Measurements from ENCODE around the gene STRN4. TPM values are rescaled to one million over a fixed set of nuclear protein-coding genes. Genes with fewer than 3 reads are reported as not detected.

The STRN4 gene
- total RNA-seq, 1 donor from 2014 or later: 68.2 TPM

- DNase-seq (ENCODE audit: low read depth in 2 of 2): peak in 1 of 2 donors; percentile 12
Measured at GRCh38 chr19:46670813-46671212, 75.4 kb downstream of the STRN4 start.

Other genes with a start within 250 kb of the STRN4 start
- 112 and 121 TPM in 2 replicates for gene CALM3, start 145.1 kb downstream of the STRN4 start, total RNA-seq
- gene PTGIR, start 121.4 kb downstream of the STRN4 start, total RNA-seq: not detected in 2 replicates
- gene GNG8, start 110.2 kb downstream of the STRN4 start, total RNA-seq: not detected in 2 replicates
- under 0.01 and 0.13 TPM in 2 replicates for gene DACT3, start 85.3 kb downstream of the STRN4 start, total RNA-seq
- 32.6 and 55.4 TPM in 2 replicates for gene PRKD2, start 29.3 kb downstream of the STRN4 start, total RNA-seq
- gene FKRP, start 393 bp downstream of the STRN4 start, total RNA-seq: 8.9 and 15.2 TPM in 2 replicates
- 25.3 and 25.8 TPM in 2 replicates for gene SLC1A5, start 42.1 kb upstream of the STRN4 start, total RNA-seq
- 160 and 177 TPM in 2 replicates for gene AP2S1, start 104.4 kb upstream of the STRN4 start, total RNA-seq
- gene ARHGAP35, start 114.5 kb upstream of the STRN4 start, total RNA-seq: 17.1 and 21.2 TPM in 2 replicates

All from dermis microvascular lymphatic vessel endothelial cell (primary cell).